Activated CD8-positive, alpha-beta memory T cell treated with anti-CD3 and anti-CD28 coated beads, Interleukin-2, amount 50 U/mL, for 48 hours (primary cell): Measurements from ENCODE around the gene C10orf67.
"Not testable (repeated sequence)": the region's sequence is repeated elsewhere in the genome, so short reads cannot be mapped to it uniquely, and the experiment has no call there.

Source experiments
- DNase-seq: peaks from one replicate; pipeline ENCODE4 v3.0.0-alpha.2; 2020

Gene C10orf67

GRCh38 chr10:23362069-23362830, 17.7 kb upstream of the C10orf67 start:
- no peak for DNase-seq

GRCh38 chr10:23361665-23362064, 17.1 kb upstream of the C10orf67 start:
- DNase-seq = no peak

DNA sequence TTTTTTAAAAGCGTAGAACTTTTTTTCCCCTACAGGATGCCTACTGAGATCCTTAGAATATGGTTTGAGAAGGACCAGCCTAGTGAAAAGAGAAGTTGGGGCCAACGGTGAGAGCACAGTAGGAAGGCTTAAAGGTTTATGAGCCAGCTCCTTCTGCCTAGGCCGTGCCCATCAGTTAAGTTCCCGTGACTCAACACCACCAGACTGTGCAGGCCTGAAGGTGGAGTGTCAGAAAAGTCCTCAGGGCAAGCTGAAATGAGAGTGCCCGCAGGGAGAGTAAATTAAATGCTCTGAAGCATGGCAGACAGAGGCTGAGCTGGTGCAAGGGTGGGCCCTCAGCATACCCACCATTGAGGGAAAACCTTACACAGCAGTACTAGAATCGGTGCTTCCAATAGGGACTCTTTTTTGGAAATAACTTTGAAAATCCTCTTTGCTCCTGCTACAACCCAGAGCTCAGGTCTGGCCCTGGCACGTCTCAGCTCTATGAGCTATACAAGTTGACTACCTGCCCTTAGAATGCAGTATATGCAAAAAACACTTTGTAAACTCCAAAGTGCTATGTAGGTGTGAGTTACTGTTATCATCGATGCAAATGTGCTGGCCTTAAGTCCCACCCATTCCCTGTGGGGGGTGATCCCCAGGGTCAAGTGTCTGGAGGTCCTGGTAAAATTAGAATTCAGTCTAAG, 15.2 kb upstream of the C10orf67 start:
- DNase-seq = no peak

GRCh38 chr10:23358357-23358756, 13.8 kb upstream of the C10orf67 start:
- no peak for DNase-seq

DNA sequence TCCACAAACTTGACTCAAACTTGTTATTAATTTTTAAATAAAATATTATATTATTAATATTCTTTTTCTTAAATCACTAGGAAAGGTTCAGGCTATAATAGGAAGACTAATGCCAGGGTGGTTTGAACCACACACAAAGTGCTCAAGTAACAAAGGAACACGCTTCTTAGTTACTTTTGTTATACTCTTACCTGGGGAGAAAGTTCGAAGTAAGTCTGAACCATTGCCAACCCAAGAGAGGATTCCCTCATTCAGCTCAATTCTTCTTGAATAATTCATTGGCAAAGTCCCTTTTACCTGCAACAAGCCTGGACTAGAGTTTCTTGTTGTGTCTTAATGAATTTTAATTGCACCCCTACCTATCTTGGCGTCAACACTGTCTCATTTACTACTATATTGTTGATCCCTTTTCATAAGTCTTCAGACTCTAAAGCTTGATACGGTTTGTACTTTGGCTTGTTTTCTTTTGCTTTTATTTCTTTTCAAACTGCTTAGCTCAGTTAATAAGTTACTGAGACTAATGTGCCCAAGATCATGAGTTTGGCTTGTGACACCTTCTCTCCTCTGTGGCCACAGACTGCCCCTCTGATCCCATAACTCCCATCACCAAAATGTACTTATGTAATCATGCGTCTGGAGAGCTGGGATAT, 10.2 kb upstream of the C10orf67 start:
- DNase-seq = no peak

DNA sequence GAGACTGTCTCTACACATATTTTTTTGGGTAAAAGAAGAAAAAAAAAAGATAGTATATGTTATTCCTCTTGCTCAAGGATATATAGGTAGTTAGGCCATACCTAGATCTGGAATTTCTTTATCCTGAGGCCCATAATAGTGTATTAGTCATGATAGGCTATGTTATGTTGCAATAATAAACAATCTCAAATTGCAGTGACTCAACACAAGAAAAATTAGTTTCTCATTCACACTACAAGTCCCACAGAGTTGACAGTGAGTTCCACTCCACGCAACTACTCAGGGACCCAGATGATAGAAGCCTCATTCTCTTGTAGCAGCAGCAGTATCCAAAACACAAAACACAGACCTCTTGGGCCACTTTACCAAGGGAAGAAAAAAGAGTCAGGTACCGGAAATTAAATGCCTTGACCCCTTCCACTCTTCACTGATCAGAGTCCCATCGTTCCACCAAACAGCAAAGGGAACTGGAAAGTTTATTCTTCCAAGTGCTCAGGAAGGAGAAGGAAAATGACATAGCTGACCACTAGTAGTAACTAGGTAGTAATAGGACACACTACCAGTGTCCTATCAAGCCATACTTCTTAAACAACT, 7.4 kb upstream of the C10orf67 start:
- no peak for DNase-seq

DNA sequence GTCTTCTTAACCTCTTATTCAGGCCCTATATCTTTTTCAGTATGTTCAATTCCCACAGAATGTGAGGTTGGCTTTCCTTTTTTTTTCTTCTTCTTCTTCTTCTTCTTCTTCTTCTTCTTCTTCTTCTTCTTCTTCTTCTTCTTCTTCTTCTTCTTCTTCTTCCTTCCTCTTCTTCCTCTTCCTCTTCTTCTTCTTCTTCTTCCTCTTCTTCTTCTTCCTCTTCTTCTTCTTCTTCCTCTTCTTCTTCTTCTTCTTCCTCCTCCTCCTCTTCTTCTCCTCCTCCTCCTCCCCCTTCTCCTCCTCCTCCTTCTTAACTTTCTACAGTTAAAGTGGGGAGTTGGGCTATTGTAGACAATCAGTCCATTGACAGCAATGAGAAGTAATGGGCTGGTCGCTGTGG, 6.1 kb upstream of the C10orf67 start:
- not testable (repeated sequence) for DNase-seq

DNA sequence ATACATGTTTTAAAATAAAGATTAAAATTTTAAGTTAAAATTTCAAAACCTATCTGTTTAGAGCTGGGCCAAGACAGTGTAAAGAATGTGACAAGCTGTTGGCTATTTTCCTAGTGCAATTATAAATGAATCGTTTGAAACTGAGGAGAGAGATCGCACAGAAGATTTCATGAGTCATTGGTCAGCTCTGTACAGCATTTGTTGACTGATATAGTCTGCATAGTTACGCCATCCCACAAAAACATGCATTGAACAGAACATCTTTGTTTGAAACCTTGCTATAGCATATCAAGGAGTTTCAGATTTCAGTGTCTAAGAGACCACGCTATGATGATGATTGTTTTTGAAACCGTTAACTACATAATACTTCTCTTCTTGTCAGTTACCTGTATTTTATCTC, 1.3 kb upstream of the C10orf67 start:
- DNase-seq = no peak

- DNase-seq = peak; percentile 81
These were observed 881 bp downstream of the C10orf67 start for GRCh38 chr10:23343591-23344240.

DNA sequence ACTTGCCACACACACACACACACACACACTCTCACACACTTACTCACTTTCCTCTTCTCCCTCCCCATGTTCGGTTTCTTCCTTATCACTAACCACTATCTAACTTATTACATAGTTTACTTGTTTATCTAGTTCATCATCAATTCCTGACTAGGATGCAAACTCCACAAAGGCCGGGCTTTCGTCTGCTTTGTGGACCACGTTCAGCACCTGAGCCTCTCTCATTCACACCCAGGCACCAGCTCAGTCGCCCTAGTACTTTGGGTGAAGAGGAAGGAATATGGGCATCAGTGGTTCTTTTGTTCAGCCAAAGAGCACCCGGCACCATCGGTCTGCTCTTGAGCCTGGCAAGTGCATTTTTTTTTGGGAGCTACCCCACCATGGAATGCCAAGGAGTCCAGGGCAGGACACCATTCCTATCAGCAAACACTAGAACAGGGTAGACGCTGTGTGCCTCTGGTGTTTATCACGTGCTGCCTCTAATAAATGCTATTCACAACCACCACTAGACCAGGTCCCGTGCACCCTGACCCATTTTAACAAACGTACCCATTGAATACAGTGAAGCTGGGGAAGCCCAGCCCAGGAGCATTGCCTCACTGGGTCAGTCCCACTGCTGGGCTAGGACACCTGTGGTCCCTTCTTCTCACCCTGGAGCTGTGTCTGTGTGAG, 2.2 kb downstream of the C10orf67 start:
- DNase-seq = no peak

- no peak for DNase-seq
These were observed 3.6 kb downstream of the C10orf67 start for GRCh38 chr10:23341004-23341403.

GRCh38 chr10:23340354-23340753, 4.2 kb downstream of the C10orf67 start:
- no peak for DNase-seq

DNA sequence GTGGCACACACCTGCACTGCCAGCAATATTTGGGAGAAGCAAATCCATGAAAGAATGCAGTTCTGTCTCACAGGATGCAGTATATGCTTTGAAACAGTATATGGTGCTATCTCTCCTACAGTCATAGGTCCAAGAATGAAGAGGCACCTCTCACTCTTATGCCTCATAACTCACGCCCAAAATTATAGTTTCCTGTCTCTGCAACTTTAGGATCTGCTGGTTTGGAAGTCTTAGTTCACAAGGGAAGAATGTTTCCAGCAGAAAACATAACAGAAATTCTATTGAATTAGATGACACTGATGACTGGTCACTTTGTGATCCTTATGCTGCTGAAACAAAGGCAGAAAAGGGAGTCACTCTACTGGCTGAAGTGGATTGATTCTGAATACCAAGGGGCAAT, 5.7 kb downstream of the C10orf67 start:
- DNase-seq = no peak

DNA sequence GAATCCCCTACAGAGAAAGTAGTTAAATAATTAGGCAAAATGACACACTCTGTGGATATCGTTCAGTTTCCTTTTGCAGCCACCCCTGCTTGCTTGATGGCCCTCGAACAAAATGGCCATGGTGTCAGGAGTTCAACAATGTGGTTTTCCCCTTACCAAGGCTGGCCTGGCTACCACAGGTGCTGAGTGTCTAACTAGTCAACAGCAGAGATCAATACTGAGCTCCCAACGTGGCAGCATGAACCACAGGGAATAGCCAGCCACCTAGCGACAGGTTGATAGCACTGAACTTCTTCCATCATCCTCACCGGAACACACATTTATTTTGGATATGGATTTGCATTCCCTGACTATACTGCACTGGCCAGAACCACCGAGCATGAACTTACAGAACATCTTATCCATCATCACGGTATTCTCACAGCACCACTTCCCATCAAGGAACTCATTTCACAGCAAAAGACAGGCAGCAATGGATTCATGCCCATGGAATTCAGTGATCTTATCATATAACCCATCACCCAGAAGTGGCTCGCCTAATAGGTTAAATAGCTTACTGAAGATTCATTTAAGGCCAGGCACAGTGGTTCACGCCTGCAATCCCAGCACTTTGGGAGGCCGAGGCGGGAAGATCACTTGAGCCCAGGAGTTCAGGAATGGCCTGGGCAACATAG, 6.3 kb downstream of the C10orf67 start:
- DNase-seq = no peak

DNA sequence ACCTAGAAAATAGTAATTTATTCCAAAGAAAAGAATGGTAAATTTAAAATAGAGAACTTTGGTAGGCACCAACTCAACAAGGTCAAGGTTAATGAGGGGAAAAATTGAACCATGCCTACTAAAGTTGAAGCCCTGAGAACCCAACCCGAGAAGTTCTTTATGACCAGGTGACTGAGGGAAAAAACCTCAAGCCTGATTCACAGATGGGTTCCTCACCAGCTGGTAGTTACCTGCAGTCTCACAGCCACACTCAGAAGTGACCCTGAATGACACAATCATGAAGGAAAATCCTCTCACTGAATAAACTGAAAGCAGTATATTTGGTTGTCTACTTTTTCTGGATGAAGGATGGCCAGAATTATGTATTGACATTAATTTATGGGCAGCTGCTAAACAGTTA, 7.0 kb downstream of the C10orf67 start:
- no peak for DNase-seq

GRCh38 chr10:23331567-23332301, 12.9 kb downstream of the C10orf67 start:
- DNase-seq = no peak

- no peak for DNase-seq
These were observed 13.6 kb downstream of the C10orf67 start for GRCh38 chr10:23330948-23331347.

DNA sequence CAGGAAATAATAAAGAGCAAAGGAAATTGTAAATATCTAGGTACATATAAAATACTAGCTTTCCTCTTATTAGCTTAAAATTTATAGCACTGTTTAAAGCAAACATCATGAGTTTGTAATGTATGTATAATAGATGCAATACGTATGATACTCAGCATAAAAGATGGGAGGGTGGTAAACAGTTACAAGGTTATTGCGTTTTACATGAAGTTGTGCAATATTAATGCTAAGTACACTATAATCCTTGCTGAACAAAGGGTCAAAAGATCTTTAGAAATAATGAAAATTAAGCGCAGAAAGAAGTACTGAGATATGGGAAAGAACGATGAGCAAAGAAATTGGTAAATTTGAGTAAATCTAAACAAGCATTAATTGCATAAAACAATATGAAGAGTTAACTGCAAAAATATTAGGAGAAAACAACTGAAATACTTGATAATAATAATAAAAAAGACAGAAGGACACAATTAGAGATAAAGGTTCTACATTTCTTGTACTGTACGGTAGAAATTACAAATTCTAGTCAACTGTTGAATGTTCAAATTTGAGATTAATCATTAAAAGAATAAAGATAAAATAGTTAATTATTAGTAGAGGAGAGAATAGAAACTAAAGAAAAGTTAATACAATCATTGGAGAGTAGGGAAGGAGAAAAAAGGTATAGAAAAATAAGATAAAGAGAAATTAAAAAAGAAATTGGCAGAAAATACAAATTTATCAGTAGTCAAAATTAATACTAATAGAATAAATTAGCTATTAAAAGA, 17.9 kb downstream of the C10orf67 start:
- no peak for DNase-seq

- no peak for DNase-seq
These were observed 19.5 kb downstream of the C10orf67 start for GRCh38 chr10:23325132-23325531.

GRCh38 chr10:23324351-23324750, 20.2 kb downstream of the C10orf67 start:
- no peak for DNase-seq
